HepG2 (cell line): ENCODE measurements around the gene HSF4. TPM values are rescaled to one million over a fixed set of nuclear protein-coding genes. Genes with fewer than 3 reads are reported as not detected.

Source experiments
- CC2D1A ChIP-seq: sonication (generic); formaldehyde crosslinking; IDR thresholded peaks from 2 replicates; pipeline ENCODE4 v1.8.1; 2023; ENCODE audit warnings: mild to moderate bottlenecking, missing genetic modification reagents
- HNRNPH1 ChIP-seq: fragments of 200-400 bp; formaldehyde crosslinking; optimal IDR thresholded peaks from 2 replicates; pipeline ENCODE3; 2017; ENCODE audit warnings: mild to moderate bottlenecking, low read depth, low read length
- IKZF5 ChIP-seq: IDR thresholded peaks from 2 replicates; pipeline ENCODE4 v1.6.1; 2018; ENCODE audit warnings: missing genetic modification reagents, mild to moderate bottlenecking, missing compliant biosample characterization
- KAT2B ChIP-seq: fragments of 150-350 bp; IDR thresholded peaks from 2 replicates; pipeline ENCODE4 v1.6.1; 2014; ENCODE audit warnings: low read depth, low read length, borderline replicate concordance
- MLLT10 ChIP-seq: sonication (generic); formaldehyde crosslinking; IDR thresholded peaks from 2 replicates; pipeline ENCODE4 v1.4.0; 2020; ENCODE audit warnings: missing genetic modification reagents
- SAFB2 ChIP-seq: sonication (generic); formaldehyde crosslinking; IDR thresholded peaks from 2 replicates; pipeline ENCODE4 v1.5.1; 2020; ENCODE audit warnings: missing genetic modification reagents, low read depth, mild to moderate bottlenecking, borderline replicate concordance
- SCMH1 ChIP-seq: sonication (generic); formaldehyde crosslinking; IDR thresholded peaks from 2 replicates; pipeline ENCODE4 v1.9.0; 2021; ENCODE audit warnings: missing genetic modification reagents, mild to moderate bottlenecking, borderline replicate concordance
- SKIL ChIP-seq: sonication (generic); formaldehyde crosslinking; IDR thresholded peaks from 2 replicates; pipeline ENCODE4 v1.8.0; 2022; ENCODE audit warnings: missing genetic modification reagents, mild to moderate bottlenecking, moderate library complexity, borderline replicate concordance
- THAP9 ChIP-seq: sonication (generic); formaldehyde crosslinking; IDR thresholded peaks from 2 replicates; pipeline ENCODE4; 2020; ENCODE audit warnings: missing genetic modification reagents, mild to moderate bottlenecking, borderline replicate concordance
- USF2 ChIP-seq, 2 experiments: sonication (generic) in 1 of 2; formaldehyde crosslinking in 1 of 2; IDR thresholded peaks; 2 replicates each; pipeline versions ENCODE4 v1.5.1 to v1.6.1; 2011 to 2020; ENCODE audit warnings: borderline replicate concordance in 1 of 2, low read depth in 1 of 2, low read length in 1 of 2, mild to moderate bottlenecking in 1 of 2, missing genetic modification reagents in 1 of 2, moderate library complexity in 1 of 2
- ZBTB44 ChIP-seq: sonication (generic); formaldehyde crosslinking; IDR thresholded peaks from 2 replicates; pipeline ENCODE4 v1.4.0; 2020; ENCODE audit warnings: missing genetic modification reagents
- ZNF331 ChIP-seq: sonication (generic); formaldehyde crosslinking; IDR thresholded peaks from 2 replicates; pipeline ENCODE4 v1.4.0; 2020; ENCODE audit warnings: missing genetic modification reagents
- ZNF33A ChIP-seq: sonication (generic); formaldehyde crosslinking; IDR thresholded peaks from 2 replicates; pipeline ENCODE4 v1.5.1; 2020; ENCODE audit warnings: missing genetic modification reagents, mild to moderate bottlenecking, moderate library complexity, borderline replicate concordance
- ZNF558 ChIP-seq: sonication (generic); formaldehyde crosslinking; IDR thresholded peaks from 2 replicates; pipeline ENCODE4 v1.9.0; 2022; ENCODE audit warnings: mild to moderate bottlenecking, missing genetic modification reagents, borderline replicate concordance
- ZNF644 ChIP-seq: IDR thresholded peaks from 2 replicates; pipeline ENCODE4 v1.6.1; 2016; ENCODE audit warnings: low read depth
- ZSCAN5A ChIP-seq: sonication (generic); formaldehyde crosslinking; IDR thresholded peaks from 2 replicates; pipeline ENCODE4 v1.8.0; 2022; ENCODE audit warnings: mild to moderate bottlenecking, missing genetic modification reagents, borderline replicate concordance
- polyA plus RNA-seq, 8 experiments: library from polyadenylated mRNA; depleted of rRNA in 3 of 8; stranded (reverse) in 7 of 8; unstranded in 1 of 8; fragments of >200 nt; fragmentation: Illumina TruSeq in 4 of 8; extraction: Trizol in 4 of 8; gene quantifications; 2 replicates each; pipeline versions ENCODE4 v1.2.1 to v1.2.3, GENCODE V29; 2011 to 2016; ENCODE audit warnings: low read depth in 4 of 8, missing spikeins in 1 of 8, mixed read lengths in 1 of 8; ENCODE audit not compliant: insufficient read depth in 1 of 8
- total RNA-seq, 5 experiments: library from RNA; depleted of rRNA; stranded (reverse); fragments of >200 nt; fragmentation: Illumina TruSeq; extraction: Trizol; gene quantifications; 2 replicates each; pipeline ENCODE4 v1.2.3, GENCODE V29; 2016; ENCODE audit warnings: low read depth in 1 of 5

The HSF4 gene
- total and polyA plus RNA-seq, 2 of the 13 experiments (the other 11 are each of a cell fraction or from before 2014, with no cell fraction given) = 3.5 to 16.9 TPM

- no peak for TF ChIP-seq ZNF33A
- TF ChIP-seq THAP9 (CRISPR knock-in tag) = no peak
- no peak for TF ChIP-seq ZNF331 (CRISPR knock-in tag)
- no peak for TF ChIP-seq USF2 (IDR thresholded peaks at IDR 0.05; ENCODE audit: low read depth, low read length)
- TF ChIP-seq USF2 (CRISPR knock-in tag; IDR thresholded peaks at IDR 0.05; ENCODE audit: borderline replicate concordance) = no peak
- TF ChIP-seq SCMH1 (CRISPR knock-in tag) = no peak
- no peak; the same call in 1 of the 2 replicates for TF ChIP-seq CC2D1A (CRISPR knock-in tag)
- no peak; the same call in 1 of the 2 replicates for TF ChIP-seq SAFB2 (CRISPR knock-in tag)
- TF ChIP-seq MLLT10 = no peak
- no peak for TF ChIP-seq ZNF558 (CRISPR knock-in tag)
- no peak for TF ChIP-seq ZSCAN5A
- TF ChIP-seq IKZF5 (CRISPR knock-in tag) = no peak; the same call in 1 of the 2 replicates
- no peak for TF ChIP-seq HNRNPH1
- no peak for TF ChIP-seq ZNF644 (CRISPR knock-in tag)
- TF ChIP-seq ZBTB44 (CRISPR knock-in tag) = 0 out of 2 replicates have a peak, but pooled peaks have one; percentile 0
- TF ChIP-seq KAT2B = no peak
- 0 out of 2 replicates have a peak, but pooled peaks have one; percentile 47 for TF ChIP-seq SKIL (CRISPR knock-in tag)
Measured at GRCh38 chr16:67170949-67171649, 6.6 kb downstream of the HSF4 start (continued).
